Measurements from ENCODE around the gene POLR1H. TPM values are rescaled to one million over a fixed set of nuclear protein-coding genes. Genes with fewer than 3 reads are reported as not detected.

POLR1H gene
- total RNA-seq, 4 donors from 2014 or later = 11.6 to 28.8 (median 20.0) TPM

DNA sequence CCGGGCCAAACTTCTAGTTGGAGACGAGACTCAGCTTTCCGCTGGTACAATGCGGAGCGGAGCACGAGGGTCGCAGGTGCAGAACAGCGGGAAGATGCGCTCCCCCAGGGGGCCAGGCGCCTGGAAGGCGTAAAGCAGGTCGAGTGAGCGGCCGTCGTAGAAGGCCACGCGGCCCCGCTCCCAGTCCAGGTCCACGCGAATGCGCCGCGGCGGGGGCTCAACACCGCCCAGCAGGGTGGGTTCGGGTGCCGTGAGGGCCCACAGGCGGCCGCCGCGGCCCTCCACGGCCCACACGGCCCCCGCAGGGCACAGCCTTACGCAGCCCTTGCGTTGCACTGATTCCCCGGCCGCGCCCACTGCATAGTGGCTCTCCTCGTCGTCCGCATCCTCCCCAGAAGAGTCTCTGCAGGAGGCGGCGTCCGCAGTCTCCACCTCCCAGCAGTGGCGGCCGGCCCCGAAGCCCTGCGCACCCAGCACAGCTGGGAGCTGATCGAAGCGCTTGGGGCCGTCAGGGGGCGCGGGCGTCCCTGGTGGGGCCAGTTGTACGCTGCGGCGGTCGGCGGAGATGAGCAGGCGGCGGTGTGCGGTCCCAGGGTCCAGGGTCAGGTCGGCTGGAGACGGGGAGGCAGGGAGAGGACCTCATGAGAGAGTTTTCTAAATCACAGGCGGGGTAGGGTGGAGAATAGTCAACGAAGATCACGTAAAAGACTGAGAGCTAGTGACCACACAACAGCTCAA, 10.2 kb downstream of the POLR1H start:
- Histone ChIP-seq H3K4me3 (peak overlapping the region in 1 of 2 donors; percentile 26), H3K27me3 (peaks cover 59% of the 10 kb centered on the region), H3K27ac (no peak overlapping the region), H3K36me3 (peaks cover 0 to 23% of the 10 kb centered on the region in 2 donors), H3K4me1 (peaks cover 0 to 52% (median 23%) of the 10 kb centered on the region in 3 donors), H3K9me3 (no peaks in the 10 kb centered on the region)
- TF ChIP-seq, protein P1, sequence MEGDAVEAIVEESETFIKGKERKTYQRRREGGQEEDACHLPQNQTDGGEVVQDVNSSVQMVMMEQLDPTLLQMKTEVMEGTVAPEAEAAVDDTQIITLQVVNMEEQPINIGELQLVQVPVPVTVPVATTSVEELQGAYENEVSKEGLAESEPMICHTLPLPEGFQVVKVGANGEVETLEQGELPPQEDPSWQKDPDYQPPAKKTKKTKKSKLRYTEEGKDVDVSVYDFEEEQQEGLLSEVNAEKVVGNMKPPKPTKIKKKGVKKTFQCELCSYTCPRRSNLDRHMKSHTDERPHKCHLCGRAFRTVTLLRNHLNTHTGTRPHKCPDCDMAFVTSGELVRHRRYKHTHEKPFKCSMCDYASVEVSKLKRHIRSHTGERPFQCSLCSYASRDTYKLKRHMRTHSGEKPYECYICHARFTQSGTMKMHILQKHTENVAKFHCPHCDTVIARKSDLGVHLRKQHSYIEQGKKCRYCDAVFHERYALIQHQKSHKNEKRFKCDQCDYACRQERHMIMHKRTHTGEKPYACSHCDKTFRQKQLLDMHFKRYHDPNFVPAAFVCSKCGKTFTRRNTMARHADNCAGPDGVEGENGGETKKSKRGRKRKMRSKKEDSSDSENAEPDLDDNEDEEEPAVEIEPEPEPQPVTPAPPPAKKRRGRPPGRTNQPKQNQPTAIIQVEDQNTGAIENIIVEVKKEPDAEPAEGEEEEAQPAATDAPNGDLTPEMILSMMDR (IDR thresholded peaks at IDR 0.05) = peak in 1 of 4 experiments; percentile 19
- TF ChIP-seq POLR2A (IDR thresholded peaks at IDR 0.05) = no peak
- ATAC-seq = no peak
- WGBS, 2 donors (ENCODE audit: low coverage in 1 of 2) = 21 to 52% methylated on average over 12 to 16 of the region's 68 CpGs

DNA sequence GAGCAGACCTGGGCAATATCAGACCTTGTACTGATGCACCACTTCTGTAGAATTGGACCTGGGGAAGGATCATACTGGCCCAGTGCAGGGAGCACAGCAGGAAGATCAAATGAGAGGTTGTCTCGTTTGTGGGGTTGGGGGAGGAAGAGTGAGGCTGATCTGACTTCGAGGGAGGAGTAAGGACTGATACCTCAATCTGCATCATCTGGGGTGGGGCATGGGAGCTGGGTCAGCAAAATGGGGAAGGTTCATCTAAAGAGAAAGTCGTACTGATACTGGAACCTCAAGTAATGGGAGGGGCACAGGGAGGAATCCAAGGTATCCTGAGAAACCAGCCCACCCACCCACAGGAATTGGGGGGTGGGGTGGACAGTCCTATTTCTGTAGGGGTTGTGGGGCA, 10.8 kb downstream of the POLR1H start:
- Histone ChIP-seq H3K4me3 (no peak overlapping the region), H3K27me3 (peaks cover 65% of the 10 kb centered on the region)
- TF ChIP-seq, protein P1 (IDR thresholded peaks at IDR 0.05) = no peak
- no peak for TF ChIP-seq POLR2AphosphoS5 (IDR thresholded peaks at IDR 0.05)
- no peak for TF ChIP-seq EP300 (IDR thresholded peaks at IDR 0.05)
- no peak for TF ChIP-seq POLR2A (IDR thresholded peaks at IDR 0.05)

GRCh38 chr6:30073489-30074235, 12.6 kb downstream of the POLR1H start:
- H3K27ac ChIP-seq = no peak overlapping the region
- H3K36me3 ChIP-seq = peaks cover 0 to 20% of the 10 kb centered on the region in 2 donors
- H3K4me3 ChIP-seq = no peak overlapping the region
- H3K4me1 ChIP-seq = peaks cover 0 to 36% (median 18%) of the 10 kb centered on the region in 3 donors
- no peaks in the 10 kb centered on the region for H3K9me3 ChIP-seq
- ATAC-seq = no peak
- peaks cover 84% of the 10 kb centered on the region for H3K27me3 ChIP-seq
- 46 to 63% methylated on average over 4 of the region's 7 CpGs for WGBS, 2 donors (ENCODE audit: low coverage in 1 of 2)
- TF ChIP-seq, protein P1 (IDR thresholded peaks at IDR 0.05) = no peak
- TF ChIP-seq EP300 (IDR thresholded peaks at IDR 0.05) (no peak), POLR2AphosphoS5 (IDR thresholded peaks at IDR 0.05) (no peak), POLR2A (IDR thresholded peaks at IDR 0.05) (no peak)

More for the DNA sequence above, 10.8 kb downstream of the POLR1H start:
- H3K36me3 ChIP-seq = peaks cover 0 to 23% of the 10 kb centered on the region in 2 donors
- peaks cover 0 to 50% (median 22%) of the 10 kb centered on the region in 3 donors for H3K4me1 ChIP-seq
- H3K27ac ChIP-seq = no peak overlapping the region
- WGBS, 2 donors (ENCODE audit: low coverage in 1 of 2) = 43 to 56% methylated on average over 3 of the region's 3 CpGs
- no peak for ATAC-seq
- H3K9me3 ChIP-seq = no peaks in the 10 kb centered on the region

GRCh38 chr6:30074331-30075093, 13.4 kb downstream of the POLR1H start:
- peak overlapping the region in 1 of 2 donors; percentile 23 for H3K4me3 ChIP-seq
- ATAC-seq = no peak
- 5 to 8% methylated on average over 24 to 37 of the region's 37 CpGs for WGBS, 2 donors (ENCODE audit: low coverage in 1 of 2)
- H3K27ac ChIP-seq = no peak overlapping the region
- H3K4me1 ChIP-seq = peaks cover 0 to 32% (median 18%) of the 10 kb centered on the region in 3 donors
- peaks cover 0 to 11% of the 10 kb centered on the region in 2 donors for H3K36me3 ChIP-seq
- peaks cover 92% of the 10 kb centered on the region for H3K27me3 ChIP-seq
- no peaks in the 10 kb centered on the region for H3K9me3 ChIP-seq
- no peak for TF ChIP-seq POLR2A (IDR thresholded peaks at IDR 0.05)
- TF ChIP-seq, protein P1 (IDR thresholded peaks at IDR 0.05) = no peak
- no peak for TF ChIP-seq EP300 (IDR thresholded peaks at IDR 0.05)
